Stimulated activated CD4-positive, alpha-beta T cell treated with anti-CD3 and anti-CD28 coated beads, Interleukin-2, amount 100 ng/mL, for 24 hours (primary cell): Measurements from ENCODE around the gene AMACR.
"Not testable (repeated sequence)": the region's sequence is repeated elsewhere in the genome, so short reads cannot be mapped to it uniquely, and the experiment has no call there.

Source experiments
- DNase-seq, 2 donors: peaks; one replicate each; pipeline ENCODE4 v3.0.0-alpha.2; 2020

AMACR gene

GRCh38 chr5:34035756-34036155, 27.9 kb upstream of the AMACR start:
- DNase-seq: no peak

DNA sequence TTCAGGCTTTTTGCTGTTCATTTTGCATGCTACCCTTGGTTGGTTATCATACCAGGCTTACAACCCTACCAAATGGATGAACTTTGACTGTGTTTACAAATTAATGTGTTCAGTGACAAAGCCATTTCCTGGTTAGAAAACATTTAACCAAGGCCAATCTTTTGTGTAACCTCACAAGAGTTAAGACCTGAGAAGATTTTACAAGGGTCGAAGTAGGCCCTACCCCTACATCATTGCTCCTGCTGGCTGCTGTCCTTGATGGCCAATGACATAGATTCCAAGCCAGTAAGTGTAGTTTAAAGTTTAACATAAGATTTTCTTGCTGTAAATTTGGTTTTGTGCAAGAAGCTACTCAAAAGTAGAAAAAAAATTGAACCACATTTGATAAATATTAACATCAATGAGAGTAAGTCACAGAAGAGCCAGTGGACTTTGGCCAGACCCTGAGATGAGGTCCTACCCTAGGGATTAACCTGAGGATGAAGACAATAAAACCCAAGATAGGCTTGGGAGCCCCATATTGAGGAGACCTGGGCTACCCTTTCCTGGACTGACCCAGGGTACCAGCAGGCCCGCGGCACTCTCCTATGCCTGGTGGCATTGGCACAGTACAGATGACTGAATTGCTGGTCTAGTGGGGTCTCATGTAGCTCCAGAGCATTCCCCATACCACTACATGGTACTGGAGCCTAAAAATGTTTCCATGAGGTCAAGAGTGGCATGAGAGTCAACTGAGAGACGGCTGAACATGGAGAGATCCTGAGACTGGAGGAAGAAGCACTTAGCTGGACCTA, 26.9 kb upstream of the AMACR start:
- DNase-seq: no peak

DNA sequence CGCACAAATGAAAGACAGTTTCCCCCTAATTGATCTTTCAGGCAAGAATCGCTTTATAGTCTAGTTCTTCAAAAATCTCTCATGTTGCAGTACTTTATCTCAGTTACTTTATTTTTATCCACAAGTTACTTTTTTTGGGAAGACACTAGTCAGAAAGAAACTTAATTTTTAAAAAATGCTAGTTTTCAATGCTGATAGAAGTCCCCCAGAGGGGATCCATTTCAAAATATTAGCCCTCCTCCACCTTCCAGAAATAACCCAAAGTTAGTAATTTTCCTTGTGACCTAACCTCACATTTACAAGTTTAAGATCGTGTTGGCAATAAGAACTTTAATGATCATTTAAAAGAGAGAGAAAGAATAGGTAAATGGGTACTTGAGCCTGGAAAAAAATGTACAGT, 24.1 kb upstream of the AMACR start:
- no peak for DNase-seq

- DNase-seq: no peak
These were observed 23.3 kb upstream of the AMACR start for GRCh38 chr5:34031117-34031516.

GRCh38 chr5:34030585-34030984, 22.7 kb upstream of the AMACR start:
- not testable (repeated sequence) for DNase-seq

- no peak for DNase-seq
These were observed 22.2 kb upstream of the AMACR start for GRCh38 chr5:34030048-34030447.

GRCh38 chr5:34028349-34028748, 20.5 kb upstream of the AMACR start:
- DNase-seq: no peak

DNA sequence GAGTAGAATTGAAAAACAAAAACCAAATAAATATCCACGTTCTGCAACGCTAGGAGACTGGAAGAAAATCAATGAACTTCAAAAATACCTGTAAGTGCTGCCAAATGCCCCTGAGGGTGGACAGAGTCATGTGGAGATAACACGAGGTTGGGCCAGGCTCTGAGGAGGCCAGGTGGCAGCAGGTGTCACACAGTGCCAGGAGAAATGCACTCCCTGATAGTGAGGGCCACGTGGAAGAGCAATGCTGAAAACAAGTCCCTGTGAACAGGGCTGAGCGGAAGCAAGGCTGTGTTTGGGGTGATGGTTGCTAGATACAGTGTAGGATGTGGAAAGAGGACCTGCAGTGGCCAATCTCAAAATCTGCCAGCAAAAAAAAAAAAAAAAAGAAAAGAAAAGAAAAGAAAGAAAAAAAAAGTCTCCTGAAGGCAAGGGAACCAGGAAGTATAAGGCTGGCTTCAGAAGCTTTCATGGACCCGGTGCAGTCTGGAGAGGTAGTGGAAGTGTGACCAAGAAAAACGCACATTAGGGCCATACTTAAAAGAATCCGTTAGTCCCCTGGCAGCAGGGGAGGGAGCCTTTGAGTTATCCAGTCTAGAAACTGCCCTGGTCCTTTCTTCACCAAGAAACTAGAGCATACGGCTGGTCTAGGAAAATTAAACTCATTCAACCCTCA, 18.4 kb upstream of the AMACR start:
- no peak for DNase-seq

GRCh38 chr5:34022121-34022705, 14.4 kb upstream of the AMACR start:
- DNase-seq: peak in 1 of 2 donors; percentile 45

- DNase-seq: no peak
These were observed 13.5 kb upstream of the AMACR start for GRCh38 chr5:34021334-34021733.

DNA sequence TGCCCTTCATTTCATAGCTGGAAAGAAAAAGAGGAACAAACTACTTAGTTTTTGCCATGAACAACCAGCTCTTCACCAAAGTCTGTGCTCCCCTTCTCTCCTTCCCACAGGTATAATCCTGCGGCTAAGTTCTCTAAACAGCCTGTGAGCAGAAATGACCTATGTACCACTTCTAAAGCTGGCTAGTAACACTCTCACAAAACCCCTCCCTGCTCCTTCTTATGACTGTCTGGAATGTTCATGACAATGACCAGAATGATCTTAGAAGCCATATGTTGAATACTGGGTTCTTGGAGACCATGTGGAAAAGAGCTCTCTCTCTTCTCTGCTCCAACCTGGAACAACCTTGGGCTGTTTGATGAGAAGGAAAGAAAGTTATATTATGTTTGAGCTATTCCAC, 12.9 kb upstream of the AMACR start:
- no peak for DNase-seq

DNA sequence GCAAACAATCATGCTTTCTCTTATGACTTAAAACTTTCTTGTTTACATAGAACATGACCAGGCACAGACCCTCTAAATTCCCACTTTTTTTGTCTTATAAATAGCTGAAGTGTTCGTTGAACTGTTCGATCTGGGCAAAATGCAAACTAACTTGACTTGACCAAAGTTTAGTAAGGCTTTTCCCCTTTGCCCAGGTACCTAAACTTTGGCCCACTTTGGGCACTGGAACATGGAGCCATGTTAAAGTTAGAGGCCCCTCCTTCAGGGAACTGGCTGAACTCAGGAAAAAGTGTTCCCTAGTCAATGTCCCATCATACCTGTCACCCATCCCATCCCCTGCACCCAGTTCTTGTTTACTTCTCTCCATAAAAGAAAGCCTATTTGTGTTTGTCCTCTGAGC, 9.4 kb upstream of the AMACR start:
- no peak for DNase-seq

GRCh38 chr5:34016750-34017149, 8.9 kb upstream of the AMACR start:
- no peak for DNase-seq

DNA sequence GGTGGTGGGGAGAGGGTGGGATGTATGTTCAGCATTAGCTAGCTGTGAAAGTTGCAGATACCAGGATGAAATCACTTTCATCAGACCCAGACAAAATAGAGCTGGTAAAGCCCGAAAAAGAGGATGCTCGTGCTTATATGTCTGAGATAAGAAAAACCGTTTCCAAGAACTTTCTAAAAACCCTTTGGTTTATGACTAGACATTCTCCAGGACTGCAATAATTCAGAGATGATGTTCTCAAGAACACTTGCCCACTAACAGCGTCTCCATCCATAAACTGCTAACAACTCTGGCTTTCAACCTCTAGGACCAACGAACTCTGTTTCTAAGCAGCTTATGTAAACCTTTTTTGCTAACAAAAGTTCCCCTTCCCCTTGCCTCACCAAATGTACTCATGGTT, 8.4 kb upstream of the AMACR start:
- DNase-seq: no peak

- peak in 1 of 2 donors; percentile 5 for DNase-seq
These were observed 7.4 kb upstream of the AMACR start for GRCh38 chr5:34015120-34015822.

GRCh38 chr5:34014626-34015025, 6.8 kb upstream of the AMACR start:
- no peak for DNase-seq

GRCh38 chr5:34013547-34013946, 5.7 kb upstream of the AMACR start:
- no peak for DNase-seq

DNA sequence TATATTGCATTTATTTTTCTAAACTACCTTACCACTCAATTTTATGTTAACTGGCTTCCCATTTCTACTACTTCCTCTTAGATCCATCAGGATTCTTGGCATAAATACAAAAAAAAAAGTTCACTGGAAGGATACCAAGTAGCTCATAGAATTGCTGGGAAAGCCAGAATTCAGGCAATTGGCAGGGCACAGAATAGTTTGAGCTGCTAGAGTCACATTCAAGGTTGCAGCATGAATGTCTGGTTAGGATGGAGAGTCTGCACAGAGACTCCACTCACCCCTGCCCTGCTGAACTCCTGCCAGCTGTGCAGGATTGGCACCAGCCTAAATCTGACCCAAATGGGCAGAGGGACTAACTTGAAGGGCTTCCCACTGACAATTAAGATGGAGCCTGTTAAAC, 4.9 kb upstream of the AMACR start:
- DNase-seq: no peak

GRCh38 chr5:34011536-34011935, 3.7 kb upstream of the AMACR start:
- no peak for DNase-seq

DNA sequence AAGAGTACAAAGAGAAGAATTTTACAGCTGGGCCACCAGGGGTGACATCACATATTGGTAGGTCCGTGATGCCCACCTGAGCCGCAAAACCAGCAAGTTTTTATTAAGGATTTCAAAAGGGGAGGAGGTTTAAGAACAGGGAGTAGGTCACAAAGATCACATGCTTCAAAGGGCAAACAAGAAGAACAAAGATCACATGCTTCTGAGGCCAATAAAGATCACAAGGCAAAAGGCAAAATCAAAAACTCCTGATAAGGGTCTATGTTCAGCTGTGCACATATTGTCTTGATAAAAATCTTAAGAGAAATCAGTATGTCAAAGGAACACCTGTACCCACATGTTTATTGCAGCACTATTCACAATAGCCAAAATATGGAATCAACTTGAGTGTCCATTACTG, 2.3 kb upstream of the AMACR start:
- not testable (repeated sequence) for DNase-seq

GRCh38 chr5:34009610-34010009, 1.8 kb upstream of the AMACR start:
- DNase-seq: no peak

GRCh38 chr5:34008802-34009201, 952 bp upstream of the AMACR start:
- DNase-seq: no peak

- DNase-seq: peak in 1 of 2 donors; percentile 4
These were observed 639 bp downstream of the AMACR start for GRCh38 chr5:34007201-34007620.

GRCh38 chr5:34005681-34006080, 2.2 kb downstream of the AMACR start:
- DNase-seq: no peak
